ENCODE results near the gene RPRD1B. TPM values are rescaled to one million over a fixed set of nuclear protein-coding genes. Genes with fewer than 3 reads are reported as not detected.

The RPRD1B gene
- total RNA-seq, 4 donors from 2014 or later = 15.2 to 25.9 (median 23.6) TPM

DNA sequence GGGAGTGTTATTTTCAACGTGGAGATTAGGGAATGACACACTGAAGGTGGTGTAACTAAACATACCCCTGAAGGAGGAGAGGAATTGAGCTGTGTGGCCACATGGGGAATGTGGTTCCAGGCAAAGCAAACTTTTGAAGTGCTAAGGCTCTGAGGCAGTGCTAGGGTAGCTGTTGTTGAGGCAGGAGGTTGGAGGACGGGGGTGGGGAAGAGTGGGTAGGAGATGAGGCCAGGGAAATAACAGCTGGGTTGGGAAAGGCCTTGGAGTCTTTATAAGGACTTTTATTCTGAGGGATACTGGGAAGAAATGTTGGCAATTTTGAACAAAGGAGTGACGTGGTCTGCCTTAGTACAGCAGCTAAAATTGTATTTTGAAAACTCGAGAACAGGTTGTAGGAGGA is 13.0 kb downstream of the RPRD1B start:
- TF ChIP-seq POLR2A (IDR thresholded peaks at IDR 0.05) (no peak), CTCF (IDR thresholded peaks at IDR 0.05) (no peak)
- H3K27ac ChIP-seq = no peak overlapping the region
- H3K4me3 ChIP-seq = no peak overlapping the region
- no peaks in the 10 kb centered on the region for H3K27me3 ChIP-seq
- 68 to 78% methylated on average over 4 of the region's 4 CpGs for WGBS, 2 donors
- H3K9me3 ChIP-seq = no peaks in the 10 kb centered on the region
- intact Hi-C loops (cut with DNase I) = no loop called here
- peaks cover 5 to 96% (median 6%) of the 10 kb centered on the region in 3 donors for H3K36me3 ChIP-seq
- DNase-seq = no peak
- H3K4me1 ChIP-seq = peaks cover 7 to 16% (median 7%) of the 10 kb centered on the region in 3 donors

- no peak for TF ChIP-seq CTCF (IDR thresholded peaks at IDR 0.05)
- no peak for TF ChIP-seq POLR2A (IDR thresholded peaks at IDR 0.05)
- Histone ChIP-seq H3K36me3 (peaks cover 5 to 90% (median 9%) of the 10 kb centered on the region in 3 donors), H3K27me3 (no peaks in the 10 kb centered on the region), H3K9me3 (no peaks in the 10 kb centered on the region), H3K27ac (no peak overlapping the region), H3K4me3 (no peak overlapping the region), H3K4me1 (peaks cover 7 to 13% (median 7%) of the 10 kb centered on the region in 3 donors)
- no peak for DNase-seq
- intact Hi-C loops (cut with DNase I) = no loop called here
- 35 to 48% methylated on average over 3 of the region's 3 CpGs for WGBS, 2 donors
Observed at GRCh38 chr20:38049800-38050199, 16.3 kb downstream of the RPRD1B start.

GRCh38 chr20:38050686-38051085 is 17.1 kb downstream of the RPRD1B start:
- H3K9me3 ChIP-seq = no peaks in the 10 kb centered on the region
- peaks cover 7 to 13% (median 7%) of the 10 kb centered on the region in 3 donors for H3K4me1 ChIP-seq
- intact Hi-C loops (cut with DNase I) = no loop called here
- peaks cover 5 to 88% (median 9%) of the 10 kb centered on the region in 3 donors for H3K36me3 ChIP-seq
- H3K27me3 ChIP-seq = no peaks in the 10 kb centered on the region
- no peak for DNase-seq
- H3K4me3 ChIP-seq = no peak overlapping the region
- TF ChIP-seq CTCF (IDR thresholded peaks at IDR 0.05) (no peak), POLR2A (IDR thresholded peaks at IDR 0.05) (no peak)
- no peak overlapping the region for H3K27ac ChIP-seq
- 27 to 41% methylated on average over 1 of the region's 1 CpG for WGBS, 2 donors

- intact Hi-C loops (cut with DNase I) = no loop called here
- 77 to 78% methylated on average over 2 of the region's 2 CpGs for WGBS, 2 donors
- H3K36me3 ChIP-seq = peaks cover 5 to 89% (median 9%) of the 10 kb centered on the region in 3 donors
Observed at GRCh38 chr20:38052870-38053269, 19.3 kb downstream of the RPRD1B start.

DNA sequence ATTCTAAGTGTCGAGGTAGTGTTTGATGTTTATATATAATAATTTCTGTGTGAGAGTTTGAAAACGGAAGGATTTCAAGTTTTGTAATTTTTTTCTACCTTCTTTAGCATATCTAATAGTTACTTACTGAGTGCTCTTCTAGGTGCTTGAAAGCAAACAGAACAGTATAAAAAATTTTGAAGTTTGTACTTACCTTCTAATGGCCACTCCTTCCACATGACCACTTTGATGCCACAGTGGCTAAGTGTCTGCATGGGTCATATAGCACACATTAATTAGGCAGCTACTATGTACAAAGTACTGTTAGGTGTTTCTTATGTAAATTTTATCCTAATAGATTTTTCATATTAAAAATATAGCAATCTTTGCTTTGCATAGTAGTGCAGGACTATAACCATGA is 21.1 kb downstream of the RPRD1B start:
- intact Hi-C loops (cut with DNase I) = no loop called here
- peaks cover 4 to 22% (median 6%) of the 10 kb centered on the region in 3 donors for H3K4me1 ChIP-seq
- no peak overlapping the region for H3K4me3 ChIP-seq
- no peak overlapping the region for H3K27ac ChIP-seq
- no peak for DNase-seq
- H3K27me3 ChIP-seq = no peaks in the 10 kb centered on the region
- H3K9me3 ChIP-seq = no peaks in the 10 kb centered on the region
- peaks cover 0 to 90% (median 13%) of the 10 kb centered on the region in 3 donors for H3K36me3 ChIP-seq
- 87 to 92% methylated on average over 2 of the region's 2 CpGs for WGBS, 2 donors
- no peak for TF ChIP-seq POLR2A (IDR thresholded peaks at IDR 0.05)
- no peak for TF ChIP-seq CTCF (IDR thresholded peaks at IDR 0.05)

More at GRCh38 chr20:38052870-38053269, 19.3 kb downstream of the RPRD1B start:
- no peak overlapping the region for H3K27ac ChIP-seq
- H3K9me3 ChIP-seq = no peaks in the 10 kb centered on the region
- H3K4me3 ChIP-seq = no peak overlapping the region
- no peaks in the 10 kb centered on the region for H3K27me3 ChIP-seq
- TF ChIP-seq POLR2A (IDR thresholded peaks at IDR 0.05) (no peak), CTCF (IDR thresholded peaks at IDR 0.05) (no peak)
- H3K4me1 ChIP-seq = peaks cover 7 to 19% (median 7%) of the 10 kb centered on the region in 3 donors
- DNase-seq = no peak

Measured in esophagus squamous epithelium (tissue), 5 donors.